Subcutaneous abdominal adipose tissue (tissue), 5 donors: ENCODE results near the gene LRPPRC.

Experiments used
- H3K27ac ChIP-seq: one replicate; pipeline ENCODE4 v1.7.0; 2013; ENCODE audit warnings: low read depth, mild to moderate bottlenecking, inconsistent platforms, low read length, moderate library complexity
- H3K27me3 ChIP-seq, 5 donors: one replicate each; pipeline ENCODE4 v1.7.0; 2013; ENCODE audit warnings: low read length in 5 of 5, inconsistent platforms in 1 of 5; ENCODE audit not compliant: control insufficient read depth in 5 of 5, insufficient read depth in 4 of 5
- H3K36me3 ChIP-seq, 5 donors: one replicate each; pipeline ENCODE4 v1.7.0; 2013; ENCODE audit warnings: low read length in 5 of 5; ENCODE audit not compliant: control insufficient read depth in 5 of 5, insufficient read depth in 5 of 5
- H3K4me1 ChIP-seq, 5 donors: one replicate each; pipeline ENCODE4 v1.7.0; 2013; ENCODE audit warnings: low read length in 5 of 5, mild to moderate bottlenecking in 3 of 5, moderate library complexity in 1 of 5; ENCODE audit not compliant: control insufficient read depth in 5 of 5, insufficient read depth in 5 of 5
- H3K4me3 ChIP-seq, 5 donors: one replicate each; pipeline ENCODE4 v1.7.0; 2013; ENCODE audit warnings: low read length in 5 of 5, low read depth in 1 of 5
- H3K9ac ChIP-seq, 5 donors: one replicate each; pipeline ENCODE4 v1.7.0; 2013; ENCODE audit warnings: low read length in 5 of 5, mild to moderate bottlenecking in 4 of 5, moderate library complexity in 3 of 5
- H3K9me3 ChIP-seq, 5 donors: one replicate each; pipeline ENCODE4 v1.7.0; 2013; ENCODE audit warnings: low read length in 5 of 5; ENCODE audit not compliant: control insufficient read depth in 5 of 5
- donor health status: healthy.
- donor health status: healthy.
- donor health status: healthy.
- donor health status: healthy.
- donor health status: healthy.

LRPPRC gene

DNA sequence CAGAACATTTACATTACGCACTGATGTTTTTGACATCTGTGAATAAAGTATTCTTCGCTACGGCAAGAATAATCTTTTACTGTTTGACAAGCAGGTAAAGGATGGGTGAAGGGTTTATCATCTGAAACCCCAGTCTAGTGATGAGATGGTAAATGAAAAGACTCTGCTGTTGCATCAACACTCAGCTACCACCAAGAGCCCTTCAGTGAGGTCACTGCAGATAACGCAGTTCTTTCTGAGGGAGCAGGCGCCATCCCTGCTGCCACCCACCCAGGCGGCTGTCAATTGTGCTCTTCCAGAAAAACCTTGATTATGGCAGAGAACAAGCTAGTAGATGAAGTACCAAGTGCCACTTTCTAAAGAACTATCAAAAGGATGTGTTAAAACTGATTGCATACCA lies 98.3 kb downstream of the LRPPRC start:
- Histone ChIP-seq H3K4me1 (no peaks in the 10 kb centered on the region), H3K9me3 (no peaks in the 10 kb centered on the region), H3K27me3 (no peaks in the 10 kb centered on the region), H3K4me3 (no peak overlapping the region), H3K36me3 (peaks cover 42 to 58% (median 49%) of the 10 kb centered on the region in 5 donors), H3K27ac (no peak overlapping the region), H3K9ac (no peak overlapping the region)

- Histone ChIP-seq H3K27me3 (no peaks in the 10 kb centered on the region), H3K4me1 (no peaks in the 10 kb centered on the region), H3K4me3 (no peak overlapping the region), H3K9me3 (no peaks in the 10 kb centered on the region), H3K9ac (no peak overlapping the region), H3K27ac (no peak overlapping the region), H3K36me3 (peaks cover 45 to 63% (median 55%) of the 10 kb centered on the region in 5 donors)
These were observed 98.9 kb downstream of the LRPPRC start for GRCh38 chr2:43896906-43897305.

- no peak overlapping the region for H3K4me3 ChIP-seq
- peaks cover 49 to 79% (median 65%) of the 10 kb centered on the region in 5 donors for H3K36me3 ChIP-seq
- H3K4me1 ChIP-seq = no peaks in the 10 kb centered on the region
- H3K9ac ChIP-seq = no peak overlapping the region
- no peak overlapping the region for H3K27ac ChIP-seq
- H3K9me3 ChIP-seq = no peaks in the 10 kb centered on the region
- no peaks in the 10 kb centered on the region for H3K27me3 ChIP-seq
These were observed 101.0 kb downstream of the LRPPRC start for GRCh38 chr2:43894743-43895142.

DNA sequence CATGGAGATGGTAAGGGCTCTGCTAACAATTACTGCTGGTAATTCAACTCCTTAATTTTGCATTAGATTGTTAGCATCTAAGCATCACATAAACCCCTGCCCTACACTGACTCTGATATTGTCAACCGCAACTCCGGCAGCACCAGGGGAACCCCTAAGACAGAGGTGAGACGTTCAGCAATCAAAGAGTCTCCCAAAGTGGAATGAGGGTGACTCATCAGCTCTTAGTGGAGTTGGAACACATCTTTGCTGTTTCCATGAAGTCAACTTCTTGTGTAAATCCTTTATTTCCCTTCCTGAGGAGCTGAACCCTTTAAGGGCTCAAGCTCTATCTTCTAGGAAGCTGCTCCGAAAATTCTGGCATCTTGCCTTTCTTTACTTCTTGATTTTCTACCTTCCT lies 104.9 kb downstream of the LRPPRC start:
- H3K4me3 ChIP-seq = no peak overlapping the region
- no peaks in the 10 kb centered on the region for H3K9me3 ChIP-seq
- H3K27me3 ChIP-seq = no peaks in the 10 kb centered on the region
- H3K4me1 ChIP-seq = no peaks in the 10 kb centered on the region
- no peak overlapping the region for H3K27ac ChIP-seq
- H3K9ac ChIP-seq = no peak overlapping the region
- peaks cover 48 to 82% (median 67%) of the 10 kb centered on the region in 5 donors for H3K36me3 ChIP-seq

GRCh38 chr2:43889416-43889815 lies 106.4 kb downstream of the LRPPRC start:
- Histone ChIP-seq H3K9ac (no peak overlapping the region), H3K4me3 (no peak overlapping the region), H3K4me1 (peaks cover 0 to 9% (median 0%) of the 10 kb centered on the region in 5 donors), H3K27ac (no peak overlapping the region), H3K36me3 (peaks cover 43 to 82% (median 63%) of the 10 kb centered on the region in 5 donors), H3K9me3 (no peaks in the 10 kb centered on the region), H3K27me3 (no peaks in the 10 kb centered on the region)

GRCh38 chr2:43887176-43887575 lies 108.6 kb downstream of the LRPPRC start:
- no peaks in the 10 kb centered on the region for H3K27me3 ChIP-seq
- no peak overlapping the region for H3K9ac ChIP-seq
- H3K4me1 ChIP-seq = peaks cover 0 to 13% (median 0%) of the 10 kb centered on the region in 5 donors
- H3K4me3 ChIP-seq = no peak overlapping the region
- no peak overlapping the region for H3K27ac ChIP-seq
- peaks cover 27 to 60% (median 45%) of the 10 kb centered on the region in 5 donors for H3K36me3 ChIP-seq
- H3K9me3 ChIP-seq = no peaks in the 10 kb centered on the region

DNA sequence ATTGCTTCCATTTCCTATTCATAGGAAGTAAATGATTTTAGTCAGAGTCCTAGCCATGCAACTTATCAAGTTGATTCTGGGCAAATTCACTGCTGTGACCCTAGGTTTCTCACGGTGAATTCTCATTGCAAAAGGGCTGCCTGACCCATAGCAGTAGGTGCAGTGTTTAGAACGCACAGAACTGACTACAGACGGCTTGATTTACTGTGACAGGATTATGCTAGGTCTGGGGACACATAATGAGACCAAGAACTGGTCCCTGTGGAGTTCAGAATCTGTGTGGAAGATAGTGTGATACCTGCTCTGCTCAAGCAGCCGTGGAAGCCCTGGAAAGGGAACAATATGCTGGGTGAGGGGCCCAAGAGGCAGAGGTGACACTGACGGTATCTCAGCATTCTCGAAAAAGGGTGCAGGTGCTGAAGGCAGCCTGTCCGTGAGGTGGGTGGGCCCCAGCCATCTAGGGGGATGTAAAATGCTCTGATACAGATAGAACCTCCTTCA lies 110.6 kb downstream of the LRPPRC start:
- H3K9me3 ChIP-seq = no peaks in the 10 kb centered on the region
- no peak overlapping the region for H3K27ac ChIP-seq
- no peak overlapping the region for H3K4me3 ChIP-seq
- no peak overlapping the region for H3K9ac ChIP-seq
- H3K4me1 ChIP-seq = peaks cover 0 to 23% (median 0%) of the 10 kb centered on the region in 5 donors
- H3K36me3 ChIP-seq = peaks cover 14 to 41% (median 29%) of the 10 kb centered on the region in 5 donors
- H3K27me3 ChIP-seq = no peaks in the 10 kb centered on the region

- Histone ChIP-seq H3K4me3 (no peak overlapping the region), H3K9ac (no peak overlapping the region), H3K36me3 (peaks cover 10 to 37% (median 26%) of the 10 kb centered on the region in 5 donors), H3K27ac (no peak overlapping the region), H3K4me1 (peaks cover 0 to 23% (median 0%) of the 10 kb centered on the region in 5 donors), H3K27me3 (no peaks in the 10 kb centered on the region), H3K9me3 (no peaks in the 10 kb centered on the region)
These were observed 111.1 kb downstream of the LRPPRC start for GRCh38 chr2:43884689-43885088.

- H3K27me3 ChIP-seq = peaks cover 0 to 4% (median 0%) of the 10 kb centered on the region in 5 donors
- H3K36me3 ChIP-seq = peaks cover 0 to 13% (median 6%) of the 10 kb centered on the region in 5 donors
- peaks cover 0 to under 1% (median 0%) of the 10 kb centered on the region in 5 donors for H3K9me3 ChIP-seq
- H3K9ac ChIP-seq = no peak overlapping the region
- H3K27ac ChIP-seq = no peak overlapping the region
- no peak overlapping the region for H3K4me3 ChIP-seq
- H3K4me1 ChIP-seq = peaks cover 0 to 29% (median 6%) of the 10 kb centered on the region in 5 donors
These were observed 113.5 kb downstream of the LRPPRC start for GRCh38 chr2:43882312-43882711.

DNA sequence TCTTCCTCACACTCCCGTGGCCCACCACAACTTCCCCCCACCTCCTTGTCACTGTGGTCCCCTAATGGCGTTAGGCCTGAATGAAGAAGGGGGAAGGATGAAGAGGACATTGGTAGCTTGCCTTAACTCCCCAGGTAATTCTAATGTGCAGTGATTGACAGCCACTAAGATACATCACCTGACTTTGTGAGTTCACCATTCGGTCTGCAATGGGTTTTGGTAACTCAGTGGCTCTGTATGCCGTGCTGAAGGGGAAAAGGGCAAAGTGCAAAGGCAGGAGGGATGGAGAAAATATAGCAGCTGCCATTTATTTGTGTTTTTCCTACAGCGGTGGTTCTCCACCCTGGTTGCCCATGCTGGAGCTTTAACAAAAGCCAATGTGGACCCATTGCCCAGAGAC lies 114.8 kb downstream of the LRPPRC start:
- Histone ChIP-seq H3K9ac (no peak overlapping the region), H3K9me3 (peaks cover 0 to 13% (median 0%) of the 10 kb centered on the region in 5 donors), H3K27ac (no peak overlapping the region), H3K4me3 (no peak overlapping the region), H3K27me3 (peaks cover 0 to 17% (median 0%) of the 10 kb centered on the region in 5 donors), H3K36me3 (peaks cover 0 to 11% (median 0%) of the 10 kb centered on the region in 5 donors), H3K4me1 (peaks cover 0 to 29% (median 19%) of the 10 kb centered on the region in 5 donors)
